GM06990 (cell line): ENCODE results near the gene NPAS2.
A peak's percentile ranks its signal among the peaks of the same experiment; 100 is the strongest.

Experiments used
- DNase-seq: peaks from one replicate; pipeline ENCODE4 v3.0.0-alpha.2; 2011; ENCODE audit not compliant: insufficient read length; ENCODE audit errors: extremely low read depth
- H3K27me3 ChIP-seq: replicated peaks from 2 replicates; pipeline ENCODE4 v1.6.0; 2011; ENCODE audit warnings: low read length; ENCODE audit not compliant: control insufficient read depth, insufficient read depth
- H3K36me3 ChIP-seq: 2 replicates; pipeline ENCODE4 v1.5.1; 2011; ENCODE audit warnings: low read length; ENCODE audit not compliant: control insufficient read depth, insufficient read depth
- H3K4me3 ChIP-seq: replicated peaks from 2 replicates; pipeline ENCODE4 v1.5.1; 2011; ENCODE audit warnings: low read depth, mild to moderate bottlenecking, control low read depth, low read length
- CTCF ChIP-seq: IDR thresholded peaks from 2 replicates; pipeline ENCODE4 v1.5.1; 2011; ENCODE audit warnings: low read length, control low read depth, mild to moderate bottlenecking, inconsistent platforms; ENCODE audit not compliant: insufficient read depth, poor library complexity, severe bottlenecking

NPAS2 gene

GRCh38 chr2:100921685-100922161 is 101.8 kb downstream of the NPAS2 start:
- Histone ChIP-seq H3K36me3 (no peaks in the 10 kb centered on the region), H3K27me3 (no peaks in the 10 kb centered on the region; the same call in 1 of the 2 replicates), H3K4me3 (no peak overlapping the region)
- no peak for TF ChIP-seq CTCF
- DNase-seq, result no peak

- H3K4me3 ChIP-seq, result no peak overlapping the region
These were observed 103.6 kb downstream of the NPAS2 start for GRCh38 chr2:100923461-100924060.

GRCh38 chr2:100924122-100924519 is 104.2 kb downstream of the NPAS2 start:
- H3K4me3 ChIP-seq, result no peak overlapping the region
- DNase-seq, result no peak
- no peak for TF ChIP-seq CTCF
- no peaks in the 10 kb centered on the region for H3K36me3 ChIP-seq
- no peaks in the 10 kb centered on the region; the same call in 1 of the 2 replicates for H3K27me3 ChIP-seq

More at GRCh38 chr2:100923461-100924060, 103.6 kb downstream of the NPAS2 start:
- Histone ChIP-seq H3K36me3 (no peaks in the 10 kb centered on the region), H3K27me3 (no peaks in the 10 kb centered on the region; the same call in 1 of the 2 replicates)
- TF ChIP-seq CTCF, result no peak
- DNase-seq, result no peak

GRCh38 chr2:100924520-100925451 is 104.8 kb downstream of the NPAS2 start:
- Histone ChIP-seq H3K4me3 (peak overlapping the region; percentile 39), H3K27me3 (no peaks in the 10 kb centered on the region; the same call in 1 of the 2 replicates), H3K36me3 (no peaks in the 10 kb centered on the region)
- no peak for TF ChIP-seq CTCF
- DNase-seq, result peak; percentile 53

- no peaks in the 10 kb centered on the region for H3K27me3 ChIP-seq
- H3K36me3 ChIP-seq, result no peaks in the 10 kb centered on the region
- H3K4me3 ChIP-seq, result no peak overlapping the region
- no peak for DNase-seq
- TF ChIP-seq CTCF, result no peak
These were observed 108.3 kb downstream of the NPAS2 start for GRCh38 chr2:100928235-100928634.
